HEK293 (cell line): Measurements from ENCODE around the gene PPIA.

Experiments
- CTCF ChIA-PET: fragments of 350-600 bp; formaldehyde crosslinking; extraction: SDS; loops from one replicate; lab custom pipeline; 2021; ENCODE audit warnings: antibody characterized with exemption; lab: Yijun Ruan, JAX
- POLR2A ChIA-PET: fragments of 300-600 bp; formaldehyde crosslinking; extraction: SDS; loops from one replicate; lab custom pipeline; 2020; ENCODE audit warnings: antibody characterized with exemption, inconsistent platforms; lab: Yijun Ruan, JAX
- H3K27ac ChIP-seq: fragments of 200-500 bp; sonication (Bioruptor generic); 2 replicates; pipeline ENCODE4 v1.5.1; 2014; ENCODE audit warnings: low read depth, low read length, control low read depth, inconsistent platforms; ENCODE audit errors: extremely low read depth
- H3K36me3 ChIP-seq, 2 experiments: fragments of 200-500 bp in 1 of 2; sonication (Bioruptor generic) in 1 of 2; 1 replicate in 1 of 2; 2 replicates in 1 of 2; pipeline ENCODE4 v1.5.1; 2014 to 2017; ENCODE audit warnings: inconsistent platforms in 2 of 2, low read length in 2 of 2; ENCODE audit not compliant: control insufficient read depth in 2 of 2, insufficient read depth in 1 of 2
- H3K4me1 ChIP-seq: fragments of 200-500 bp; sonication (Bioruptor generic); 2 replicates; pipeline ENCODE4 v1.5.1; 2014; ENCODE audit warnings: mild to moderate bottlenecking, low read length, inconsistent platforms; ENCODE audit not compliant: control insufficient read depth, insufficient read depth
- H3K4me3 ChIP-seq: 2 replicates; pipeline ENCODE4 v1.5.1; 2011; ENCODE audit warnings: low read depth, mild to moderate bottlenecking, control low read depth, low read length, moderate library complexity
- H3K9me3 ChIP-seq: fragments of 200-500 bp; sonication (Bioruptor generic); 2 replicates; pipeline ENCODE4 v1.5.1; 2014; ENCODE audit warnings: low read depth, low read length, inconsistent platforms; ENCODE audit not compliant: control insufficient read depth, insufficient read depth
- FEZF1 ChIP-seq: fragments of 450-650 bp; formaldehyde crosslinking; IDR thresholded peaks from 2 replicates; pipeline ENCODE4 v1.5.1; 2016; ENCODE audit warnings: missing biosample characterization, missing genetic modification characterization
- GLI2 ChIP-seq: fragments of 450-650 bp; formaldehyde crosslinking; IDR thresholded peaks from 2 replicates; pipeline ENCODE4; 2017; ENCODE audit warnings: missing biosample characterization, missing genetic modification characterization, low read depth, borderline replicate concordance
- GLI4 ChIP-seq: fragments of 450-650 bp; formaldehyde crosslinking; IDR thresholded peaks from 2 replicates; pipeline ENCODE4 v1.5.1; 2016; ENCODE audit warnings: missing biosample characterization, missing genetic modification characterization
- GLIS2 ChIP-seq: fragments of 450-650 bp; formaldehyde crosslinking; IDR thresholded peaks from 2 replicates; pipeline ENCODE4 v1.5.1; 2016; ENCODE audit warnings: missing biosample characterization, missing genetic modification characterization
- HOXC10 ChIP-seq: sonication (generic); formaldehyde crosslinking; IDR thresholded peaks from 2 replicates; pipeline ENCODE4 v1.8.1; 2023; ENCODE audit warnings: mild to moderate bottlenecking, missing genetic modification reagents
- IKZF3 ChIP-seq: fragments of 450-650 bp; IDR thresholded peaks from 2 replicates; pipeline ENCODE4 v1.5.0; 2018; ENCODE audit warnings: missing biosample characterization, mild to moderate bottlenecking, missing genetic modification characterization, moderate library complexity
- KLF10 ChIP-seq: fragments of 450-650 bp; IDR thresholded peaks from 2 replicates; pipeline ENCODE4 v1.5.1; 2018; ENCODE audit warnings: missing biosample characterization, mild to moderate bottlenecking, missing genetic modification characterization
- MZF1 ChIP-seq: fragments of 450-650 bp; formaldehyde crosslinking; IDR thresholded peaks from 2 replicates; pipeline ENCODE4 v1.5.1; 2017; ENCODE audit warnings: missing biosample characterization, missing genetic modification characterization, borderline replicate concordance
- OSR2 ChIP-seq: fragments of 450-650 bp; formaldehyde crosslinking; IDR thresholded peaks from 2 replicates; pipeline ENCODE4 v1.5.1; 2016; ENCODE audit warnings: missing biosample characterization, missing genetic modification characterization
- PRDM1 ChIP-seq: fragments of 450-650 bp; formaldehyde crosslinking; IDR thresholded peaks from 2 replicates; pipeline ENCODE4; 2016; ENCODE audit warnings: missing biosample characterization, missing genetic modification characterization
- SALL2 ChIP-seq: fragments of 450-650 bp; formaldehyde crosslinking; IDR thresholded peaks from 2 replicates; pipeline ENCODE4 v1.5.0; 2017; ENCODE audit warnings: missing biosample characterization, mild to moderate bottlenecking, missing genetic modification characterization, borderline replicate concordance
- SCRT1 ChIP-seq: fragments of 450-650 bp; formaldehyde crosslinking; IDR thresholded peaks from 2 replicates; pipeline ENCODE4 v1.5.1; 2016; ENCODE audit warnings: missing biosample characterization, missing genetic modification characterization, borderline replicate concordance
- ZBTB8A ChIP-seq: fragments of 450-650 bp; formaldehyde crosslinking; IDR thresholded peaks from 2 replicates; pipeline ENCODE4 v1.5.1; 2016; ENCODE audit warnings: missing biosample characterization, missing genetic modification characterization
- ZFP37 ChIP-seq: fragments of 450-650 bp; formaldehyde crosslinking; IDR thresholded peaks from 2 replicates; pipeline ENCODE4 v1.5.1; 2016; ENCODE audit warnings: missing biosample characterization, missing genetic modification characterization
- ZNF132 ChIP-seq: fragments of 450-650 bp; formaldehyde crosslinking; IDR thresholded peaks from 2 replicates; pipeline ENCODE4 v1.5.1; 2017; ENCODE audit warnings: missing biosample characterization, missing genetic modification characterization, borderline replicate concordance
- ZNF211 ChIP-seq: fragments of 450-650 bp; formaldehyde crosslinking; IDR thresholded peaks from 2 replicates; pipeline ENCODE4 v1.5.1; 2016; ENCODE audit warnings: low read depth, missing biosample characterization, missing genetic modification characterization
- ZNF354C ChIP-seq: fragments of 450-650 bp; formaldehyde crosslinking; IDR thresholded peaks from 2 replicates; pipeline ENCODE4 v1.5.1; 2016; ENCODE audit warnings: missing biosample characterization, missing genetic modification characterization, low read depth, borderline replicate concordance
- ZNF391 ChIP-seq: fragments of 450-650 bp; formaldehyde crosslinking; IDR thresholded peaks from 2 replicates; pipeline ENCODE4 v1.5.1; 2016; ENCODE audit warnings: low read depth, missing biosample characterization, missing genetic modification characterization, borderline replicate concordance
- ZNF560 ChIP-seq: fragments of 450-650 bp; formaldehyde crosslinking; IDR thresholded peaks from 2 replicates; pipeline ENCODE4 v1.5.1; 2017; ENCODE audit warnings: missing biosample characterization, missing genetic modification characterization, borderline replicate concordance
- ZNF624 ChIP-seq: fragments of 450-650 bp; formaldehyde crosslinking; IDR thresholded peaks from 2 replicates; pipeline ENCODE4 v1.5.1; 2017; ENCODE audit warnings: missing biosample characterization, missing genetic modification characterization
- ZNF629 ChIP-seq: fragments of 450-650 bp; formaldehyde crosslinking; IDR thresholded peaks from 2 replicates; pipeline ENCODE4 v1.5.1; 2017; ENCODE audit warnings: missing biosample characterization, missing genetic modification characterization
- ZNF654 ChIP-seq: fragments of 450-650 bp; formaldehyde crosslinking; IDR thresholded peaks from 2 replicates; pipeline ENCODE4 v1.5.1; 2016; ENCODE audit warnings: low read depth, missing biosample characterization, missing genetic modification characterization
- ZNF776 ChIP-seq: fragments of 450-650 bp; formaldehyde crosslinking; IDR thresholded peaks from 2 replicates; pipeline ENCODE4 v1.5.0; 2017; ENCODE audit warnings: missing biosample characterization, missing genetic modification characterization, borderline replicate concordance
- ZSCAN30 ChIP-seq: fragments of 450-650 bp; IDR thresholded peaks from 2 replicates; pipeline ENCODE4 v1.5.1; 2018; ENCODE audit warnings: missing biosample characterization, mild to moderate bottlenecking, missing genetic modification characterization, moderate library complexity
- ZXDB ChIP-seq: fragments of 450-650 bp; formaldehyde crosslinking; IDR thresholded peaks from 2 replicates; pipeline ENCODE4 v1.5.1; 2016; ENCODE audit warnings: missing biosample characterization, missing genetic modification characterization
- TF ChIP-seq, protein P1 (sequence below): fragments of 450-650 bp; formaldehyde crosslinking; optimal IDR thresholded peaks from 2 replicates; pipeline ENCODE3; 2016; ENCODE audit warnings: missing biosample characterization, mild to moderate bottlenecking, missing genetic modification characterization
- TF ChIP-seq, protein P2 (sequence below): fragments of 450-650 bp; formaldehyde crosslinking; IDR thresholded peaks from 2 replicates; pipeline ENCODE4 v1.5.1; 2016; ENCODE audit warnings: missing biosample characterization, missing genetic modification characterization
- TF ChIP-seq, protein P3 (sequence below): fragments of 450-650 bp; formaldehyde crosslinking; IDR thresholded peaks from 2 replicates; pipeline ENCODE4 v1.5.1; 2016; ENCODE audit warnings: missing biosample characterization, missing genetic modification characterization
- TF ChIP-seq, protein P4 (sequence below): fragments of 450-650 bp; IDR thresholded peaks from 2 replicates; pipeline ENCODE4 v1.5.1; 2018; ENCODE audit warnings: missing biosample characterization, mild to moderate bottlenecking, missing genetic modification characterization
- TF ChIP-seq, protein P5 (sequence below): fragments of 450-650 bp; formaldehyde crosslinking; IDR thresholded peaks from 2 replicates; pipeline ENCODE4 v1.5.1; 2017; ENCODE audit warnings: missing biosample characterization, missing genetic modification characterization

The PPIA gene

DNA sequence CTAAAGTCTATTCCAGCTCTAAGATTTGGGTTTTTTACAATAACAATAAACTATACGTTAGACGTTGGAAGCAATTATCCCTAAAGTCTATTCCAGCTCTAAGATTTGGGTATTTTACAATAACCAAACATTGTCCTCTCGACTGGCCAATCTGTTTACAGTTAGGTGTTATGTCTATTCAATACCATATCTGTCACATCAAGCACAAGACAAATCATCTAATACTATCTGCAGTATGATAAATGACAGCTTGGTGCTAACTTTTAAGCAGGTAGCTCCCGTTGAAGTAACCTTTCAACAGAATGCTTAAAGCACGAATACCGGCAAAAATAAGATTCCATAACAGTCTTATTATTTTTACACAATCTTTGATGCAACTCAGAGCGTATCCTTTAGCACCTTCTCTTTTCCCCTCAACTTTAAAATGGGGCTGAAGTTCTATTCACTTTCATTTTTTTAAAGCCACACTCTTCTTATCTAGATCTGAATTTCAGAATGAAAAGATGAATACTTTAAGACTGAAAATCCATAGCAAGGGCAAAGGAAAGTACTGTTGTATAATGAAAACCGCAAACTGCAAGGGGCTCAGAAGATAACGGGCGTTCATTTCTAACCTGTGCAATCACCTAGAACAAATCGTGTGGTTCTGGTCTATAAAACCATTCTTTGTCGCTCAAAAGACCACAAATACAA, 50.5 kb downstream of the PPIA start:
- POLR2A ChIA-PET, result interaction anchor here (0.5 to 3.5 kb wide), 13 partner anchors 21 to 273 kb away, joined by 3 to 33 read pairs (median 5); partner anchors contain the start of genes DDX56, OGDH, PPIA and PURB

DNA sequence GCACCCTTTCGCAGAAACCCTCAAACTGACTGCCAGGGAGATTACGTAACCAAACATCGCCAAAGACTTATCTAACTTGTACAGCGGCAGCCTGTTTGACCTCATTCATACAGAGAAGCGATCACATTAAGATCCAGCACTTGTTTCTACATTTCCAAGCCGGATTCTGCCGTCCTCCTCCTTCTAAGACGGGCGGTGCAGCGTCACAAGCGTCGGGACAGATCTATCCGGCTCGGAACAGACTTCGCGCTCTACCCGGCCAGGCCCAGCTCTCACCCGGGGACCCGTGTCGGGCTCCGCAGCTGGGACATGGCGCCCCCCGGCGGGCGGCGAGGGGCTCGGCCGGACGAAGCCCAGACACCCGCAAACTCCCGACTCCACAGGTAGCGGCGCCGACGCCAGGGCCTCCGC, 51.0 kb downstream of the PPIA start:
- H3K4me3 ChIP-seq, result peak overlapping the region; percentile 77
- CTCF ChIA-PET, result interaction anchor here (0.6 to 3.1 kb wide), 9 partner anchors 29 to 282 kb away, joined by 3 to 9 read pairs (median 4); no protein-coding TSS in a partner anchor
- peaks cover 2 to 8% of the 10 kb centered on the region in 2 experiments; a peak in 2 of 3 replicates for H3K36me3 ChIP-seq
- H3K4me1 ChIP-seq, result peaks cover 12% of the 10 kb centered on the region
- H3K9me3 ChIP-seq, result no peaks in the 10 kb centered on the region
- H3K27ac ChIP-seq, result peak overlapping the region; percentile 88
- POLR2A ChIA-PET, result interaction anchor here (0.5 to 3.5 kb wide), 28 partner anchors 9 to 289 kb away, joined by 3 to 33 read pairs (median 5); partner anchors contain the start of genes DDX56, OGDH, PPIA and PURB
- TF ChIP-seq ZNF629, result peak; percentile 78
- TF ChIP-seq ZNF776 (tag by site-specific recombination), result no peak
- TF ChIP-seq ZNF654 (tag by site-specific recombination), result peak; percentile 51
- TF ChIP-seq, protein P1, sequence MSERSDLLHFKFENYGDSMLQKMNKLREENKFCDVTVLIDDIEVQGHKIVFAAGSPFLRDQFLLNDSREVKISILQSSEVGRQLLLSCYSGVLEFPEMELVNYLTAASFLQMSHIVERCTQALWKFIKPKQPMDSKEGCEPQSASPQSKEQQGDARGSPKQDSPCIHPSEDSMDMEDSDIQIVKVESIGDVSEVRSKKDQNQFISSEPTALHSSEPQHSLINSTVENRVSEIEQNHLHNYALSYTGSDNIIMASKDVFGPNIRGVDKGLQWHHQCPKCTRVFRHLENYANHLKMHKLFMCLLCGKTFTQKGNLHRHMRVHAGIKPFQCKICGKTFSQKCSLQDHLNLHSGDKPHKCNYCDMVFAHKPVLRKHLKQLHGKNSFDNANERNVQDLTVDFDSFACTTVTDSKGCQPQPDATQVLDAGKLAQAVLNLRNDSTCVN (tag by site-specific recombination), result peak; percentile 70
- TF ChIP-seq, protein P2, sequence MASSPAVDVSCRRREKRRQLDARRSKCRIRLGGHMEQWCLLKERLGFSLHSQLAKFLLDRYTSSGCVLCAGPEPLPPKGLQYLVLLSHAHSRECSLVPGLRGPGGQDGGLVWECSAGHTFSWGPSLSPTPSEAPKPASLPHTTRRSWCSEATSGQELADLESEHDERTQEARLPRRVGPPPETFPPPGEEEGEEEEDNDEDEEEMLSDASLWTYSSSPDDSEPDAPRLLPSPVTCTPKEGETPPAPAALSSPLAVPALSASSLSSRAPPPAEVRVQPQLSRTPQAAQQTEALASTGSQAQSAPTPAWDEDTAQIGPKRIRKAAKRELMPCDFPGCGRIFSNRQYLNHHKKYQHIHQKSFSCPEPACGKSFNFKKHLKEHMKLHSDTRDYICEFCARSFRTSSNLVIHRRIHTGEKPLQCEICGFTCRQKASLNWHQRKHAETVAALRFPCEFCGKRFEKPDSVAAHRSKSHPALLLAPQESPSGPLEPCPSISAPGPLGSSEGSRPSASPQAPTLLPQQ (tag by site-specific recombination), result peak; percentile 62
- TF ChIP-seq ZSCAN30, result peak; percentile 78
- no peak for TF ChIP-seq ZNF560
- TF ChIP-seq GLI4, result no peak
- no peak for TF ChIP-seq ZNF354C (tag by site-specific recombination)
- TF ChIP-seq ZNF391 (tag by site-specific recombination), result peak; percentile 77; the same call in 1 of the 2 replicates
- peak; percentile 95 for TF ChIP-seq ZBTB8A (tag by site-specific recombination)
- TF ChIP-seq ZNF624 (tag by site-specific recombination), result no peak
- TF ChIP-seq GLIS2 (tag by site-specific recombination), result peak; percentile 49; the same call in 1 of the 2 replicates
- TF ChIP-seq OSR2 (tag by site-specific recombination), result no peak
- TF ChIP-seq IKZF3 (tag by site-specific recombination), result peak; percentile 69; the same call in 1 of the 2 replicates
- TF ChIP-seq, protein P3, sequence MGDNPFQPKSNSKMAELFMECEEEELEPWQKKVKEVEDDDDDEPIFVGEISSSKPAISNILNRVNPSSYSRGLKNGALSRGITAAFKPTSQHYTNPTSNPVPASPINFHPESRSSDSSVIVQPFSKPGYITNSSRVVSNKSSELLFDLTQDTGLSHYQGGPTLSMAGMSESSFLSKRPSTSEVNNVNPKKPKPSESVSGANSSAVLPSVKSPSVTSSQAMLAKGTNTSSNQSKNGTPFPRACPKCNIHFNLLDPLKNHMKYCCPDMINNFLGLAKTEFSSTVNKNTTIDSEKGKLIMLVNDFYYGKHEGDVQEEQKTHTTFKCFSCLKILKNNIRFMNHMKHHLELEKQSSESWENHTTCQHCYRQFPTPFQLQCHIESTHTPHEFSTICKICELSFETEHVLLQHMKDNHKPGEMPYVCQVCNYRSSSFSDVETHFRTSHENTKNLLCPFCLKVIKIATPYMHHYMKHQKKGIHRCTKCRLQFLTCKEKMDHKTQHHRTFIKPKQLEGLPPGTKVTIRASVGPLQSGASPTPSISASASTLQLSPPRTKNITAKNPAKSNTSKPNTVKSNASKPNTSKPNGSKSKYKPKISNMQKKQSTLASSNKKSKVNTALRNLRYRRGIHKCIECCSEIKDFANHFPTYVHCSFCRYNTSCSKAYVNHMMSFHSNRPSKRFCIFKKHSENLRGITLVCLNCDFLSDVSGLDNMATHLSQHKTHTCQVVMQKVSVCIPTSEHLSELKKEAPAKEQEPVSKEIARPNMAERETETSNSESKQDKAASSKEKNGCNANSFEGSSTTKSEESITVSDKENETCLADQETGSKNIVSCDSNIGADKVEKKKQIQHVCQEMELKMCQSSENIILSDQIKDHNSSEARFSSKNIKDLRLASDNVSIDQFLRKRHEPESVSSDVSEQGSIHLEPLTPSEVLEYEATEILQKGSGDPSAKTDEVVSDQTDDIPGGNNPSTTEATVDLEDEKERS (tag by site-specific recombination), result no peak
- TF ChIP-seq, protein P4, sequence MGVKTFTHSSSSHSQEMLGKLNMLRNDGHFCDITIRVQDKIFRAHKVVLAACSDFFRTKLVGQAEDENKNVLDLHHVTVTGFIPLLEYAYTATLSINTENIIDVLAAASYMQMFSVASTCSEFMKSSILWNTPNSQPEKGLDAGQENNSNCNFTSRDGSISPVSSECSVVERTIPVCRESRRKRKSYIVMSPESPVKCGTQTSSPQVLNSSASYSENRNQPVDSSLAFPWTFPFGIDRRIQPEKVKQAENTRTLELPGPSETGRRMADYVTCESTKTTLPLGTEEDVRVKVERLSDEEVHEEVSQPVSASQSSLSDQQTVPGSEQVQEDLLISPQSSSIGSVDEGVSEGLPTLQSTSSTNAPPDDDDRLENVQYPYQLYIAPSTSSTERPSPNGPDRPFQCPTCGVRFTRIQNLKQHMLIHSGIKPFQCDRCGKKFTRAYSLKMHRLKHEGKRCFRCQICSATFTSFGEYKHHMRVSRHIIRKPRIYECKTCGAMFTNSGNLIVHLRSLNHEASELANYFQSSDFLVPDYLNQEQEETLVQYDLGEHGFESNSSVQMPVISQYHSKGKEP, result peak; percentile 45; the same call in 1 of the 2 replicates

More for the DNA sequence above, 50.5 kb downstream of the PPIA start:
- CTCF ChIA-PET, result interaction anchor here (0.6 to 2.1 kb wide), 13 partner anchors 12 to 289 kb away, joined by 3 to 8 read pairs (median 4); no protein-coding TSS in a partner anchor
- peak overlapping the region; percentile 77 for H3K4me3 ChIP-seq
- TF ChIP-seq ZNF211 (no peak), MZF1 (tag by site-specific recombination) (no peak), ZNF132 (tag by site-specific recombination) (no peak), HOXC10 (no peak), FEZF1 (tag by site-specific recombination) (peak; percentile 91), PRDM1 (tag by site-specific recombination) (peak; percentile 59), GLI2 (no peak), SCRT1 (tag by site-specific recombination) (no peak), ZSCAN30 (no peak), KLF10 (tag by site-specific recombination) (no peak), IKZF3 (tag by site-specific recombination) (0 out of 2 replicates have a peak, but pooled peaks have one; percentile 40), SALL2 (no peak), ZXDB (tag by site-specific recombination) (peak; percentile 54; the same call in 1 of the 2 replicates), ZFP37 (tag by site-specific recombination) (no peak)
- TF ChIP-seq, protein P5, sequence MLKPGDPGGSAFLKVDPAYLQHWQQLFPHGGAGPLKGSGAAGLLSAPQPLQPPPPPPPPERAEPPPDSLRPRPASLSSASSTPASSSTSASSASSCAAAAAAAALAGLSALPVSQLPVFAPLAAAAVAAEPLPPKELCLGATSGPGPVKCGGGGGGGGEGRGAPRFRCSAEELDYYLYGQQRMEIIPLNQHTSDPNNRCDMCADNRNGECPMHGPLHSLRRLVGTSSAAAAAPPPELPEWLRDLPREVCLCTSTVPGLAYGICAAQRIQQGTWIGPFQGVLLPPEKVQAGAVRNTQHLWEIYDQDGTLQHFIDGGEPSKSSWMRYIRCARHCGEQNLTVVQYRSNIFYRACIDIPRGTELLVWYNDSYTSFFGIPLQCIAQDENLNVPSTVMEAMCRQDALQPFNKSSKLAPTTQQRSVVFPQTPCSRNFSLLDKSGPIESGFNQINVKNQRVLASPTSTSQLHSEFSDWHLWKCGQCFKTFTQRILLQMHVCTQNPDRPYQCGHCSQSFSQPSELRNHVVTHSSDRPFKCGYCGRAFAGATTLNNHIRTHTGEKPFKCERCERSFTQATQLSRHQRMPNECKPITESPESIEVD (tag by site-specific recombination), result peak; percentile 69; the same call in 1 of the 2 replicates
- TF ChIP-seq, all 188 proteins: peak for 5
- Histone ChIP-seq H3K9me3 (no peaks in the 10 kb centered on the region), H3K27ac (peak overlapping the region; percentile 88), H3K36me3 (peaks cover 8 to 12% of the 10 kb centered on the region in 2 experiments; a peak in 2 of 3 replicates), H3K4me1 (peaks cover 12% of the 10 kb centered on the region)
